Measurements from ENCODE around the gene SEMA4G. TPM values are rescaled to one million over a fixed set of nuclear protein-coding genes. Genes with fewer than 3 reads are reported as not detected.

The SEMA4G gene
- total and polyA plus RNA-seq, 2 of the 13 experiments (the other 11 are each of a cell fraction or from before 2014, with no cell fraction given), result 46.2 to 207 TPM

DNA sequence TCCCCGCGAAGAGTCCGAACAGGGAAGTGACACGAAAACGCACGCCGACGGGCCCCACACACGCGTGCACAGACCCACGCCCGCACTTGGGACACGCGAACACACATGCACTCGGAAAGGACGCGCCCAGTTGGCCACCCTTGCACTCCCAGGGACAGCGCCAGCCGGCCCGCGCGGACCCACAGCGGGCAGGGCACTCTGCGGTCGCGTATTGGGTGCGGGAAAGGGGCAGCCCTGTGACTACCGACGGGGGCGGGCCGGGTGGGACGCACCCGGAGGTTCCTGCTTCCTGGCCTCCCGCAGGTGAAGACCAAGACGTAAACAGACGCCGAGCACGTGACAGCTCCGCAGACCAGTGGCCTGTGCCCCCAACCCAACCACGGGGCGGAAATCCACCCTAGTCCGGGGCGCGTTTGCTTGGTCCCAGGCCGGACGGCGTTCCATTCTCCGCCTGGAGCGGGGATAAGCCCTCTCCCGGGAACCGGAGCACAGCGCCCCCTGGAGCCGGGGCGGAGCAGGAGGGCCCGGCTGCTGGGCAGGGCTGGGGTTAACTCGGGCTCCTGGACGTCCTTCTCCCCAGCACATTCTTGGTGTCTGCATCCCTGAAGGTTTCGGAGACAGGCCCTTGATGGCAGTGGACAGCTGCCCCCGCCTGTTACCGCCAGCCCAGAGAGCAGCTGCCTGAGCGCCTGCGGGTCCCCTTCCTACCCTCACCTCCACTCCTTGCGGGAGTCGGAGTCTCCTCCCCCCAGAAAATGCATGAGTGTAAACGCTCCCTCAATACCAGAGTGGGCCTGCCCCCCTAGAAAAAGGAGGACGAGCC is 28.3 kb downstream of the SEMA4G start (continued):
- TF ChIP-seq, protein P1, sequence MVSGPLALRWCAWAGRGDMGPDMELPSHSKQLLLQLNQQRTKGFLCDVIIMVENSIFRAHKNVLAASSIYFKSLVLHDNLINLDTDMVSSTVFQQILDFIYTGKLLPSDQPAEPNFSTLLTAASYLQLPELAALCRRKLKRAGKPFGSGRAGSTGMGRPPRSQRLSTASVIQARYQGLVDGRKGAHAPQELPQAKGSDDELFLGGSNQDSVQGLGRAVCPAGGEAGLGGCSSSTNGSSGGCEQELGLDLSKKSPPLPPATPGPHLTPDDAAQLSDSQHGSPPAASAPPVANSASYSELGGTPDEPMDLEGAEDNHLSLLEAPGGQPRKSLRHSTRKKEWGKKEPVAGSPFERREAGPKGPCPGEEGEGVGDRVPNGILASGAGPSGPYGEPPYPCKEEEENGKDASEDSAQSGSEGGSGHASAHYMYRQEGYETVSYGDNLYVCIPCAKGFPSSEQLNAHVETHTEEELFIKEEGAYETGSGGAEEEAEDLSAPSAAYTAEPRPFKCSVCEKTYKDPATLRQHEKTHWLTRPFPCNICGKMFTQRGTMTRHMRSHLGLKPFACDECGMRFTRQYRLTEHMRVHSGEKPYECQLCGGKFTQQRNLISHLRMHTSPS (CRISPR knock-in tag; IDR thresholded peaks at IDR 0.05; ENCODE audit: low read depth), result no peak; the same call in 1 of the 2 replicates
- no peak for TF ChIP-seq PPARG (CRISPR knock-in tag; conservative IDR thresholded peaks at IDR 0.05)
- TF ChIP-seq POLR2G (IDR thresholded peaks at IDR 0.05; ENCODE audit: low read depth, low read length), result peak; percentile 25; the same call in 1 of the 2 replicates
- TF ChIP-seq, protein P2, sequence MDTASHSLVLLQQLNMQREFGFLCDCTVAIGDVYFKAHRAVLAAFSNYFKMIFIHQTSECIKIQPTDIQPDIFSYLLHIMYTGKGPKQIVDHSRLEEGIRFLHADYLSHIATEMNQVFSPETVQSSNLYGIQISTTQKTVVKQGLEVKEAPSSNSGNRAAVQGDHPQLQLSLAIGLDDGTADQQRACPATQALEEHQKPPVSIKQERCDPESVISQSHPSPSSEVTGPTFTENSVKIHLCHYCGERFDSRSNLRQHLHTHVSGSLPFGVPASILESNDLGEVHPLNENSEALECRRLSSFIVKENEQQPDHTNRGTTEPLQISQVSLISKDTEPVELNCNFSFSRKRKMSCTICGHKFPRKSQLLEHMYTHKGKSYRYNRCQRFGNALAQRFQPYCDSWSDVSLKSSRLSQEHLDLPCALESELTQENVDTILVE (CRISPR knock-in tag; IDR thresholded peaks at IDR 0.05), result 0 out of 2 replicates have a peak, but pooled peaks have one; percentile 52
- TF ChIP-seq ZNF570 (CRISPR knock-in tag; IDR thresholded peaks at IDR 0.05; ENCODE audit: borderline replicate concordance), result no peak
- TF ChIP-seq, protein P3, sequence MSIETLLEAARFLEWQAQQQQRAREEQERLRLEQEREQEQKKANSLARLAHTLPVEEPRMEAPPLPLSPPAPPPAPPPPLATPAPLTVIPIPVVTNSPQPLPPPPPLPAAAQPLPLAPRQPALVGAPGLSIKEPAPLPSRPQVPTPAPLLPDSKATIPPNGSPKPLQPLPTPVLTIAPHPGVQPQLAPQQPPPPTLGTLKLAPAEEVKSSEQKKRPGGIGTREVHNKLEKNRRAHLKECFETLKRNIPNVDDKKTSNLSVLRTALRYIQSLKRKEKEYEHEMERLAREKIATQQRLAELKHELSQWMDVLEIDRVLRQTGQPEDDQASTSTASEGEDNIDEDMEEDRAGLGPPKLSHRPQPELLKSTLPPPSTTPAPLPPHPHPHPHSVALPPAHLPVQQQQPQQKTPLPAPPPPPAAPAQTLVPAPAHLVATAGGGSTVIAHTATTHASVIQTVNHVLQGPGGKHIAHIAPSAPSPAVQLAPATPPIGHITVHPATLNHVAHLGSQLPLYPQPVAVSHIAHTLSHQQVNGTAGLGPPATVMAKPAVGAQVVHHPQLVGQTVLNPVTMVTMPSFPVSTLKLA (IDR thresholded peaks at IDR 0.05), result no peak
- no peak for TF ChIP-seq HNRNPK (IDR thresholded peaks at IDR 0.05; ENCODE audit: low read depth, low read length, poor library complexity, severe bottlenecking)
- TF ChIP-seq, protein P4, sequence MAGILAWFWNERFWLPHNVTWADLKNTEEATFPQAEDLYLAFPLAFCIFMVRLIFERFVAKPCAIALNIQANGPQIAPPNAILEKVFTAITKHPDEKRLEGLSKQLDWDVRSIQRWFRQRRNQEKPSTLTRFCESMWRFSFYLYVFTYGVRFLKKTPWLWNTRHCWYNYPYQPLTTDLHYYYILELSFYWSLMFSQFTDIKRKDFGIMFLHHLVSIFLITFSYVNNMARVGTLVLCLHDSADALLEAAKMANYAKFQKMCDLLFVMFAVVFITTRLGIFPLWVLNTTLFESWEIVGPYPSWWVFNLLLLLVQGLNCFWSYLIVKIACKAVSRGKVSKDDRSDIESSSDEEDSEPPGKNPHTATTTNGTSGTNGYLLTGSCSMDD (CRISPR knock-in tag; IDR thresholded peaks at IDR 0.05), result no peak
- TF ChIP-seq, protein P5, sequence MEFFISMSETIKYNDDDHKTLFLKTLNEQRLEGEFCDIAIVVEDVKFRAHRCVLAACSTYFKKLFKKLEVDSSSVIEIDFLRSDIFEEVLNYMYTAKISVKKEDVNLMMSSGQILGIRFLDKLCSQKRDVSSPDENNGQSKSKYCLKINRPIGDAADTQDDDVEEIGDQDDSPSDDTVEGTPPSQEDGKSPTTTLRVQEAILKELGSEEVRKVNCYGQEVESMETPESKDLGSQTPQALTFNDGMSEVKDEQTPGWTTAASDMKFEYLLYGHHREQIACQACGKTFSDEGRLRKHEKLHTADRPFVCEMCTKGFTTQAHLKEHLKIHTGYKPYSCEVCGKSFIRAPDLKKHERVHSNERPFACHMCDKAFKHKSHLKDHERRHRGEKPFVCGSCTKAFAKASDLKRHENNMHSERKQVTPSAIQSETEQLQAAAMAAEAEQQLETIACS (CRISPR knock-in tag; IDR thresholded peaks at IDR 0.05), result no peak
- TF ChIP-seq KAT7 (CRISPR knock-in tag; IDR thresholded peaks at IDR 0.05; ENCODE audit: borderline replicate concordance), result 0 out of 2 replicates have a peak, but pooled peaks have one; percentile 66
- TF ChIP-seq ZFP37 (CRISPR knock-in tag; IDR thresholded peaks at IDR 0.05; ENCODE audit: borderline replicate concordance), result peak; percentile 66; the same call in 1 of the 2 replicates
- TF ChIP-seq, protein P6, sequence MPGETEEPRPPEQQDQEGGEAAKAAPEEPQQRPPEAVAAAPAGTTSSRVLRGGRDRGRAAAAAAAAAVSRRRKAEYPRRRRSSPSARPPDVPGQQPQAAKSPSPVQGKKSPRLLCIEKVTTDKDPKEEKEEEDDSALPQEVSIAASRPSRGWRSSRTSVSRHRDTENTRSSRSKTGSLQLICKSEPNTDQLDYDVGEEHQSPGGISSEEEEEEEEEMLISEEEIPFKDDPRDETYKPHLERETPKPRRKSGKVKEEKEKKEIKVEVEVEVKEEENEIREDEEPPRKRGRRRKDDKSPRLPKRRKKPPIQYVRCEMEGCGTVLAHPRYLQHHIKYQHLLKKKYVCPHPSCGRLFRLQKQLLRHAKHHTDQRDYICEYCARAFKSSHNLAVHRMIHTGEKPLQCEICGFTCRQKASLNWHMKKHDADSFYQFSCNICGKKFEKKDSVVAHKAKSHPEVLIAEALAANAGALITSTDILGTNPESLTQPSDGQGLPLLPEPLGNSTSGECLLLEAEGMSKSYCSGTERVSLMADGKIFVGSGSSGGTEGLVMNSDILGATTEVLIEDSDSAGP (CRISPR knock-in tag; IDR thresholded peaks at IDR 0.05; ENCODE audit: borderline replicate concordance), result peak; percentile 39; the same call in 1 of the 2 replicates
- 0 out of 4 replicates have a peak, but pooled peaks of 1 of the 2 experiments have one; percentile 25 for TF ChIP-seq KLF16 (CRISPR knock-in tag; IDR thresholded peaks at IDR 0.05)
- TF ChIP-seq HNF4A (CRISPR knock-in tag; IDR thresholded peaks at IDR 0.05), result peak; percentile 39; the same call in 1 of the 2 replicates
- TF ChIP-seq, protein P7, sequence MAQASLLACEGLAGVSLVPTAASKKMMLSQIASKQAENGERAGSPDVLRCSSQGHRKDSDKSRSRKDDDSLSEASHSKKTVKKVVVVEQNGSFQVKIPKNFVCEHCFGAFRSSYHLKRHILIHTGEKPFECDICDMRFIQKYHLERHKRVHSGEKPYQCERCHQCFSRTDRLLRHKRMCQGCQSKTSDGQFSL (CRISPR knock-in tag; IDR thresholded peaks at IDR 0.05), result no peak
- no peak for TF ChIP-seq TRIM24 (CRISPR knock-in tag; IDR thresholded peaks at IDR 0.05)
